Suprapubic skin (tissue), 4 donors: ENCODE measurements around the gene LTA4H. TPM values are rescaled to one million over a fixed set of nuclear protein-coding genes. Genes with fewer than 3 reads are reported as not detected.

Source experiments
- DNase-seq, 2 donors: peaks; one replicate each; pipeline ENCODE4 v3.0.0-alpha.2; 2019; ENCODE audit warnings: low spot score in 2 of 2
- H3K27ac ChIP-seq: fragments of 200-600 bp; sonication (generic); one replicate; pipeline ENCODE4 v1.5.1; 2019
- H3K27me3 ChIP-seq: fragments of 200-600 bp; sonication (generic); one replicate; pipeline ENCODE4 v1.5.1; 2019
- H3K36me3 ChIP-seq: fragments of 200-600 bp; sonication (generic); one replicate; pipeline ENCODE4 v1.5.1; 2019
- H3K4me1 ChIP-seq: fragments of 200-600 bp; sonication (generic); one replicate; pipeline ENCODE4 v1.5.1; 2019
- H3K4me3 ChIP-seq: fragments of 200-600 bp; sonication (generic); one replicate; pipeline ENCODE4 v1.5.1; 2019; ENCODE audit warnings: mild to moderate bottlenecking
- H3K9me3 ChIP-seq: fragments of 200-600 bp; sonication (generic); one replicate; pipeline ENCODE4 v1.5.1; 2019
- CTCF ChIP-seq, 2 donors: fragments of 200-600 bp in 1 of 2; fragments of 450-650 bp in 1 of 2; sonication (generic) in 1 of 2; IDR thresholded peaks; one replicate each; pipeline ENCODE4 v1.5.1; 2016 to 2019; ENCODE audit warnings: antibody characterized with exemption in 2 of 2, mild to moderate bottlenecking in 1 of 2, moderate library complexity in 1 of 2
- EP300 ChIP-seq: sonication (generic); formaldehyde crosslinking; IDR thresholded peaks from one replicate; pipeline ENCODE4 v1.6.1; 2017; ENCODE audit warnings: antibody characterized with exemption
- POLR2A ChIP-seq, 2 donors: fragments of 450-650 bp; IDR thresholded peaks; one replicate each; pipeline ENCODE4 v1.6.1; 2017; ENCODE audit warnings: antibody characterized with exemption in 2 of 2, mild to moderate bottlenecking in 2 of 2, moderate library complexity in 2 of 2
- POLR2AphosphoS5 ChIP-seq, 3 donors: sonication (generic); formaldehyde crosslinking; IDR thresholded peaks; one replicate each; pipeline ENCODE4 v1.6.1; 2017; ENCODE audit warnings: antibody characterized with exemption in 3 of 3
- WGBS: methylation state at CpG from one replicate; pipeline ENCODE4 v1.1.5; 2018; 5-methylcytosine and 5-hydroxymethylcytosine counted together
- total RNA-seq, 4 donors: library from RNA; depleted of rRNA; stranded (reverse); fragments of >200 nt; gene quantifications; one replicate each; pipeline ENCODE4 v1.1.0, GENCODE V29; 2016

Gene LTA4H
- total RNA-seq, 4 donors from 2014 or later = 61.8 to 89.7 (median 80.1) TPM

- Histone ChIP-seq H3K36me3 (no peaks in the 10 kb centered on the region), H3K27me3 (no peaks in the 10 kb centered on the region), H3K4me3 (no peak overlapping the region), H3K9me3 (no peaks in the 10 kb centered on the region), H3K4me1 (peaks cover 25% of the 10 kb centered on the region), H3K27ac (no peak overlapping the region)
- WGBS = 94% methylated on average over 8 of the region's 8 CpGs
- DNase-seq = no peak
- TF ChIP-seq POLR2A (IDR thresholded peaks at IDR 0.05) (no peak), POLR2AphosphoS5 (IDR thresholded peaks at IDR 0.05) (no peak), EP300 (no peak), CTCF (IDR thresholded peaks at IDR 0.05) (no peak)
Observed at GRCh38 chr12:96036765-96037455, 1.5 kb upstream of the LTA4H start.

GRCh38 chr12:96034621-96035282 lies 635 bp downstream of the LTA4H start:
- Histone ChIP-seq H3K9me3 (no peaks in the 10 kb centered on the region), H3K27me3 (no peaks in the 10 kb centered on the region), H3K4me3 (peak overlapping the region; percentile 94), H3K4me1 (peaks cover 25% of the 10 kb centered on the region), H3K27ac (peak overlapping the region; percentile 78), H3K36me3 (no peaks in the 10 kb centered on the region)
- DNase-seq = no peak
- WGBS = 3% methylated on average over 25 of the region's 25 CpGs
- no peak for TF ChIP-seq CTCF (IDR thresholded peaks at IDR 0.05)
- TF ChIP-seq EP300 = no peak
- no peak for TF ChIP-seq POLR2AphosphoS5 (IDR thresholded peaks at IDR 0.05)

GRCh38 chr12:96033549-96034389 lies 1.6 kb downstream of the LTA4H start:
- Histone ChIP-seq H3K27me3 (no peaks in the 10 kb centered on the region), H3K36me3 (no peaks in the 10 kb centered on the region), H3K9me3 (no peaks in the 10 kb centered on the region), H3K27ac (no peak overlapping the region), H3K4me1 (peaks cover 25% of the 10 kb centered on the region), H3K4me3 (peak overlapping the region; percentile 94)
- TF ChIP-seq POLR2A (IDR thresholded peaks at IDR 0.05) (no peak), CTCF (IDR thresholded peaks at IDR 0.05) (no peak), EP300 (no peak), POLR2AphosphoS5 (IDR thresholded peaks at IDR 0.05) (no peak)
- no peak for DNase-seq
- WGBS = 69% methylated on average over 7 of the region's 7 CpGs

GRCh38 chr12:96029826-96030225 lies 5.6 kb downstream of the LTA4H start:
- Histone ChIP-seq H3K27ac (no peak overlapping the region), H3K4me3 (no peak overlapping the region), H3K9me3 (no peaks in the 10 kb centered on the region), H3K27me3 (no peaks in the 10 kb centered on the region), H3K4me1 (peaks cover 25% of the 10 kb centered on the region), H3K36me3 (peaks cover 23% of the 10 kb centered on the region)
- WGBS = 94% methylated on average over 2 of the region's 2 CpGs
- TF ChIP-seq EP300 (no peak), CTCF (IDR thresholded peaks at IDR 0.05) (no peak), POLR2AphosphoS5 (IDR thresholded peaks at IDR 0.05) (no peak)
- DNase-seq = no peak

GRCh38 chr12:96028538-96028937 lies 6.8 kb downstream of the LTA4H start:
- no peaks in the 10 kb centered on the region for H3K9me3 ChIP-seq
- no peak for DNase-seq
- H3K36me3 ChIP-seq = peaks cover 34% of the 10 kb centered on the region

More at GRCh38 chr12:96028538-96028937, 6.8 kb downstream of the LTA4H start:
- H3K4me3 ChIP-seq = no peak overlapping the region
- H3K4me1 ChIP-seq = peaks cover 12% of the 10 kb centered on the region
- TF ChIP-seq EP300 (no peak), CTCF (IDR thresholded peaks at IDR 0.05) (no peak), POLR2A (IDR thresholded peaks at IDR 0.05) (no peak), POLR2AphosphoS5 (IDR thresholded peaks at IDR 0.05) (no peak)
- no peaks in the 10 kb centered on the region for H3K27me3 ChIP-seq
- WGBS = 83% methylated on average over 1 of the region's 1 CpG
- H3K27ac ChIP-seq = no peak overlapping the region
